GM12892 (cell line): ENCODE results near the gene HMGN1.

Source experiments
- POLR2A ChIP-seq: IDR thresholded peaks from 2 replicates; pipeline ENCODE4 v1.6.1; 2011; ENCODE audit warnings: low read depth, low read length, control low read depth
- POLR2AphosphoS5 ChIP-seq: IDR thresholded peaks from 2 replicates; pipeline ENCODE4 v1.6.1; 2011; ENCODE audit warnings: low read depth, low read length, control low read depth

- TF ChIP-seq POLR2A: peak; percentile 47
- TF ChIP-seq POLR2AphosphoS5: peak; percentile 73
Measured at GRCh38 chr21:39341249-39341923, 7.5 kb downstream of the HMGN1 start.
